GM21825 (cell line): ENCODE measurements around the gene SRXN1.
A peak's percentile ranks its signal among the peaks of the same experiment; 100 is the strongest.
"Not testable (repeated sequence)": the region's sequence is repeated elsewhere in the genome, so short reads cannot be mapped to it uniquely, and the experiment has no call there.

Experiments used
- ATAC-seq: cut with Tn5 transposase; IDR thresholded peaks from one replicate; pipeline ENCODE4 v1.9.1; 2021; ENCODE audit warnings: mild to moderate bottlenecking, moderate library complexity; ENCODE audit not compliant: unreplicated experiment

SRXN1 gene

GRCh38 chr20:655726-656624, 3.0 kb upstream of the SRXN1 start:
- no peak for ATAC-seq

- ATAC-seq, result no peak
Measured at GRCh38 chr20:654417-654750, 1.4 kb upstream of the SRXN1 start.

GRCh38 chr20:653590-654416, 803 bp upstream of the SRXN1 start:
- no peak for ATAC-seq

GRCh38 chr20:652615-653109, 338 bp downstream of the SRXN1 start:
- no peak for ATAC-seq

GRCh38 chr20:651713-652614, 1.0 kb downstream of the SRXN1 start:
- no peak for ATAC-seq

- no peak for ATAC-seq
Measured at GRCh38 chr20:650954-651353, 2.0 kb downstream of the SRXN1 start.

GRCh38 chr20:650281-650680, 2.7 kb downstream of the SRXN1 start:
- no peak for ATAC-seq

GRCh38 chr20:647479-648019, 5.5 kb downstream of the SRXN1 start:
- no peak for ATAC-seq

- ATAC-seq, result no peak
Measured at GRCh38 chr20:646868-647233, 6.1 kb downstream of the SRXN1 start.

GRCh38 chr20:646107-646867, 6.7 kb downstream of the SRXN1 start:
- no peak for ATAC-seq

- peak; percentile 76 for ATAC-seq
Measured at GRCh38 chr20:645318-646106, 7.5 kb downstream of the SRXN1 start.

- no peak for ATAC-seq
Measured at GRCh38 chr20:644692-645317, 8.2 kb downstream of the SRXN1 start.

- no peak for ATAC-seq
Measured at GRCh38 chr20:642398-643174, 10.4 kb downstream of the SRXN1 start.

- ATAC-seq, result not testable (repeated sequence)
Measured at GRCh38 chr20:642013-642397, 11.0 kb downstream of the SRXN1 start.

- ATAC-seq, result no peak
Measured at GRCh38 chr20:641516-641875, 11.5 kb downstream of the SRXN1 start.

GRCh38 chr20:640674-641515, 12.1 kb downstream of the SRXN1 start:
- no peak for ATAC-seq

GRCh38 chr20:638579-638978, 14.4 kb downstream of the SRXN1 start:
- ATAC-seq, result no peak
